Activated T-helper 9 cell treated with anti-CD3 and anti-CD28 coated beads, Interleukin-2, amount 50 U/mL, for 16 hours (primary cell): ENCODE data around the gene ERGIC1.
"Not testable (repeated sequence)": the region's sequence is repeated elsewhere in the genome, so short reads cannot be mapped to it uniquely, and the experiment has no call there.

Experiments
- DNase-seq: peaks from one replicate; pipeline ENCODE4 v3.0.0-alpha.2; 2020; ENCODE audit warnings: low read depth

Gene ERGIC1

DNA sequence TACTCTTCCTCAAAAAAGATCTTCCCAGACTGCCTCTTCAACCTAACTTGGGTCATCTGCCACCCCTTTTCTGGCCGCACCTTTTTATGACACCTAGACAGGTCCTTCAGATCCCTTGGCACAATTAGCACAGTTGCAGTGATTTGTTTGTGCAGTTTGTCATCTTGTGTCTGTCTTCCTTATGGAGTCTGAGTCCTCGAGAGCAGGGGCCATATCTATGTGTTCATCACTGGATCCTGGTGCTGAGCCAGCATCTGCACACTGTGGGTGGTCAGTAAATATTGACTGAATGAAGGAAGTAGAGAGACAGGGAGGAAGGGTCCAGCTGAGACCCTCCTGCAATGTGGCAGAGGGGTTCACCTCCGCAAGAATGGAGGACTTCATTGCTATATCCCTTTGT lies 14.4 kb downstream of the ERGIC1 start:
- DNase-seq, result no peak

DNA sequence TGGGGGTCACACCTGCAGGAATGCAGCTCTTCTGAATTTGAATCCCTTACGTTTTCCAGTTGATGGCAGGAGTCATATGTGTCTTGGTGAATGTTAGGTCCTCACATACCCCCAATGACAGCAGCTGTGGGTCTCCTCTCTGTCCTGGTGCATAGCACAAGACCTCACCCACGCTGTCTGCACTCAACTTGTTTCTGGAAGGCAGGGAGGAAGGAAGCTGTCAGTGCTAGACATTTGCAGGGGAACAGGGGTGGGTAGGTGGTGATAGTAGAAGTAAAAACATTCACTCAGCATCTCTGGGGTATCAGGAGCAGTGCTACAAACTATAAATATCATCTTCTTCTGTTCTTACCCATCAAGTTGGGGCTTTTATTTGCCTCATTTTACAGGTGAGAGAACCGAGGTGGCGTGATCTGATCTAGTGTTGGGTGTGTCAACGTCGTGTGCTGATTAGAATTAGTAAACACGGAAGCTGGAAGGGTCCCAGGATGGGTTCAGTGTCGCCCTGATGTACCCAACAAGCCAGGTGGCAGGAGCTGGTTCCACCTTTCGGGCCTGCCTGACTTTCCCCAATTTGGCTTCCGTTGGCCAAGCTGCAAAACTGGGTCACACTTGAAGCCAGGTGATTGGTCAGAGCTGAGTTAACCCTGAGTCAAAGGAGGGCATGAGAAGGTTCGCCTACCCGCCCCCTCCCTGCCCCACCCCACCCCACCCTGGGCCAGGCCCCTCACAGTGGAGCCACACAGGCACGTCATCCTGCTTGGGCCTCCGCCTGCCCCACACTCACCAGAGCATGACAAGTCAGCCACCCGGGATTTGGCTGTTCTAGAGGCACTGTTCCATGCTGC lies 15.8 kb downstream of the ERGIC1 start:
- DNase-seq, result no peak

DNA sequence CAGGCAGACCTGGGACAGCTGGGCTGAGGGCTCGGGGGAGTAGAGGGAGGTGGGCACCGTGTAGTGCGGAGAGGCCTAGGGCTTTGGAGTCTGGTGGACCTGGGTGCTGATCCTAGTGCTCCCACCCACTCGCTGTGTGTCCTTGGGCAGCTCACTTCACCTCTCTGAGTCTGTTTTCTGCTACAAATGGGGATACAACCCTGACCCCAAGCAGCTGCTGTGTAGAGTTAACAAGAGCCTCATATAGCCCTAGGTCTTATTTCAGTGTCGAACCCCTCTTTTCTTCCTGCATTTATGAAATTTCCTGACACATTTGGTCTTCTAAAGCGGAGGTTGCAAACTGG lies 16.4 kb downstream of the ERGIC1 start:
- DNase-seq, result no peak

DNA sequence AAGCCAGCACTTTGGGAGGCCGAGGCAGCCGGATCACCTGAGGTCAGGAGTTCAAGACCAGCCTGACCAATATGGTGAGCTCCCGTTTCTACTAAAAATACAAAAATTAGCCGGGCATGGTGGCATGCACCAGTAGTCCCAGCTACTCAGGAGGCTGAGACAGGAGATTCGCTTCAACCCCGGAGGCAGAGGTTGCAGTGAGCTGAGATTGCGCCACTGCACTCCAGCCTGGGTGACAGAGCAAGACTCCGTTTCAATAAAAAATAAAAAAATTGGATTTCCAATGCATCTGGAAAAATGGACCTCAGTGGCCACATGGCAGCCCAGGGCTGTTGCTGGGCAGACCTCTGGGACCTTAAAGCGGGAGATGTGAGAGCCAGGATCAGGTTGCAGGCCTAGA lies 17.2 kb downstream of the ERGIC1 start:
- DNase-seq, result not testable (repeated sequence)

DNA sequence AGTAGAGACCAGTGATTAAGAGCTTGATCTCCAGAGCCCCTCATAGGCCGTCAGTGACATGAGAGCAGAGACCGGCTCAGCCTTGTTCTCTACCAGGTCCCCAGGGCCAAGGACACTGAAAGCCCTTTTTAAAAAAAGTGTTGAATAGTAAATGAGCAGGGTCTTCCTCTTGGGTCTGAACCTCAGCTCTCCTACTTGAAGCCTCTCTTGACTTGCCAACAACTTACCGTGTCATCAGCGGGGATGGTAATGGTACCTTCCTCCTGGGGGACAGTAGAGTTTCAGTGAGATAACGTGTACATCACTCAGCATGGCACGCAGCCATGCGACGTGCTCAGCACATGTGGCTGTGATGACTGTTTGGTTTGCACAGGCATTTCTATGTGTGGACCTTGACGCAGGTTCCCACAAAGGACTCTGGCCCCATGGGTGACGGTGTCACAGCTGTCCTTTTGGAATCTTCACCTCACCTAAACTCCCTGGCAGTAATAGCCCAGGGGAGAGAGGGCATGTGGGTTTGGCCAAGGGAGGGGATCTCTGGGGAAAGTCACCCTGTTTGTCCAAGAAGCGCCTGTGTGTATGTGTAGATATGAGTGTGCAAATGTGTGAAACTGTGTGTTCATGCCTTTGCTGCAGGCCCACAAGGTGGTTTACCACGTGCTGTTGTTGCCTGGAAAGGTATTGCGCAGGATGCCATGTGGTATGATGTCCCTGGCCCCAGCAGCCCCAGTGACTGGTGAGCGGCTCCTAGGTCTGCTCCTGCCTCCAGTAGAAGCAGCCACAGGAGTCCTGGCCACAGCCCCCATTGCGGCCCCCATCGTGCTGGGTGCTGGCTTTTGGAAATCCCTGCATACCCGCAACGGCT lies 18.7 kb downstream of the ERGIC1 start:
- DNase-seq, result no peak

DNA sequence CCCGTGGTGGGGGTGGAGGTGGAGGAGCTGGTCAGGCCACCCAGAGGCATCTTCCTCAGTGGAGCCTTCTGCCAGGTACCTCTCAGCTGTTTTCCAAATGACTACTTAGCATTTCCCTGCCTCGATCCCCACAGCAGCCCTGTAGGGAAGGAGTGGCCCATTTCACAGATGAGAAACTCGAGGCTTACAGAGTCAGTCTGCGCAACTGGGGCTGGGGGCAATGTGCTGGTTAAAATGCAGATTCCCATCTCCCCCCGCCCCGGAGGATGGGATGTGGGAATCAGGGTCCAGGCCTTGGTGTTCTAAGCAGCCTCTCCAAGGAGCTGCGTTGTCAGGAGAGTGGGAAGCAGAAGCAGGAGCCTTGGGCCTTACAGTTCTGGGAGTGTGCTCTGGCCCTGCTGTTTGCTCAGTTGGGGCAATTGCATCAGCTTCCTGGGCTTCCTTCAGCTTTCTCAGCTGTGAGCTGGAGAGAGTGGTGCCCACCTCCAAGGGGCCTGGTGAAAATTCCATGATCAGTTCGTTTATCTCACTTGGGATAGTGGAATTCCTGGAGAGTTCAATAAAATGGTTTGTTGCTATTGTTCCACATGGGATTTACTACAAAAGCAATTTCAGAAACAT lies 19.4 kb downstream of the ERGIC1 start:
- no peak for DNase-seq

DNA sequence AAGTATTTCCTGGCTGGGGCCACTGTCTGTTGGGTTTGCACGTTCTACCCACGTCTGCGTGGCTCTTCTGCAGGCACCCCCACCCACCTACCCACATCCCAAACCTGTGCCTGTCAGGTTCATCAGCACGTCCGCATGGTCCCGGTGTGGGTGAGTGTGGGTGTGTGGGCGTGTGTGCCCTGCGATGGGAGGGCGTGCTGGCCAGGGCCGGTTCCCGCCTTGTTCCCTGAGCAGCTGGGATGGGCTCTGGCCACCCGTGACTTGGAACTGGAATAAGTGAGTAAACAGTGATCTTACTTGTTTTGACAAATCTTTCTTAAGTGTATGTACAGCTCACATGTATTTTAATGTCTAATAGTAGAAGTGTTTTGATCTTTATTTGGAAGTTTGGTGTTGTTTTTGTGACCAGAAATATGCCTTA lies 20.4 kb downstream of the ERGIC1 start:
- DNase-seq, result no peak

DNA sequence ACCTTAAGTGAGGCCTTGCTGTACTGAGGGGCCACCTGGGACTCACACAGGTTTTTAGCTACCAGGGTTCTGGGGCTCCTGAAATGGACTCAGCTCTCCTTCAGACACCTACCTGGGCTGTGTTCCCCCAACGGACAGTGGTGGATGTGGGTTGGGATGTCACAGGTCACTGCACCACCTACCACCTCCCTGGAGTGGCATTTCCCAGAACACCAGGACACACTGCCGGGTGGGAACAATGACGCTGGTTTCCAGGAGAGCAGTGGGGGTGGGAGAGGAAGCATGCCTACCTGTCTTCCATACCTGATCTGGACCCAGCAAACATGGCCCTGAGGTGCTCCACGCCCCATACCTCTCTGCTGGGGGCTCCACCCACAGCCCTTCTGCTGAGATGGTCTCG lies 20.9 kb downstream of the ERGIC1 start:
- DNase-seq, result no peak

DNA sequence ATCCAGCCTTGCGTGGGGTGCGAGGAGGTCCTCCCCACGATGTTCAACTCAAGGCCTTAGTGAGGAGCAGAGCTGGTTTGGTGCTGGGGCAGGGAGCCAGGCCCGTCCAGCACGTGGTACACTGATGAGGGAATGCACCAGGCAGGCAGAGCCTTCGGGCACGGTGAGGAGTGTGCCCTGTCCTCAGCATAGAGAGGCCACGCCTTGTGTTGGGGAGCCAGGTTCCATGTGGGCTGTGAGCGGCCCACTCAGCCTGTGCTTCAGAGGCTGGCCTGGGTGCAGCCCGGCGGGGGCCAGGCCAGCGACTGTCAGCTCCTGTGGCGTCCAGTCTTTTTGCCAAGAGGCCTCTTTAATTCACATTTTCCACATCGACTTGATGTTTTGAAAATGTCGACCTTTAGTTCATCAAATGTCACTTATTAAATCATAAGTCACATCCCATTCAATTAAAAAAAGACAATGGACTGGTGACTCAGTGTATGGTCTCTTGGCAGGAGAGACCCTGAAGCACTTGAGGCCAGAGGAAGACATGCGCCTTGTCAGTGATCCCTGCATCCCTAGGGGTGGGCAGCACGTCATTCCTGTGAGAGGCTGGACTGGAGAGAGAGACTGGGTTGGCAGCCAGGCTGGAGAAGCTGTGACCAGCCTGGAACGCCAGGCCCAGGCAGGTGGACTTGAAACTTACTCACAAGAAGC lies 21.7 kb downstream of the ERGIC1 start:
- no peak for DNase-seq

DNA sequence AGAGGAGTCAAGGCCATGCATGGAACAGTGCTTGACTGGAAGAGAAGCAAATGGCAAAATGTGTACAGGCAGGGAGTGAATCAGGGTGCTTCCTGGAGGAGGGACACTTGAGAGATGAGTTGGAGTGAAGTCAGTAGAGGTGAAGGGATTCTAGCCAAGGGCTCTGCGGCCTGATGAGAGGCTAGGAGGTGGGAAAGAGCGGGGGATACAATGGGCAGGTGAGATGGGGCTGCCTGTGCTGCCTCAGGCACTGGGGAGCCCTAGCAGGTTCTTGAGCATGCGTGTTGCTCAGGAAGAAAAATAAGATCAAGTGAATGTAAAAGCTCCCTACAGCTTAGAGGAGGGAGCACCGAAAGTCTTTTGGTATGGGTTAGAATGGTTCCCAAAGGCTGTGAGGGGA lies 22.3 kb downstream of the ERGIC1 start:
- DNase-seq, result no peak

DNA sequence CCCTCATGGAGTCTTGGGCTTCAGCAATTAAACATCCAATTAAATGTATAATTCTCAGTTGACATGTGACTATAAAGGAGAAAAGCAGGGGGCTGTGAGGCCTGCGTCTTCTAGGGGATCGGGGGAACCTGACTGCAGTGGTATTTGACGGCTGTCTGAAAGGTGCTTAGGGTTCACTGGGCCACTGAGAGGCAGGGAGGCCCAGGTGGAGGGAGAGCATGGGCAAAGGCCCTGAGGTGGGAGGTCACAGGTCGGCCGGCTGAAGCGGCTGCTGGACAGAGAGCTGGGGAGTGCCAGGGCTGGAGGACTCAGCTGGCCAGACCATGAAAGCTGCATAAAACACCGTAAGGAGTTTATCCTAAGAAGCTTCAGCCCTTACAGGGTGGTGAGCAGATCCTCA lies 23.9 kb downstream of the ERGIC1 start:
- no peak for DNase-seq

DNA sequence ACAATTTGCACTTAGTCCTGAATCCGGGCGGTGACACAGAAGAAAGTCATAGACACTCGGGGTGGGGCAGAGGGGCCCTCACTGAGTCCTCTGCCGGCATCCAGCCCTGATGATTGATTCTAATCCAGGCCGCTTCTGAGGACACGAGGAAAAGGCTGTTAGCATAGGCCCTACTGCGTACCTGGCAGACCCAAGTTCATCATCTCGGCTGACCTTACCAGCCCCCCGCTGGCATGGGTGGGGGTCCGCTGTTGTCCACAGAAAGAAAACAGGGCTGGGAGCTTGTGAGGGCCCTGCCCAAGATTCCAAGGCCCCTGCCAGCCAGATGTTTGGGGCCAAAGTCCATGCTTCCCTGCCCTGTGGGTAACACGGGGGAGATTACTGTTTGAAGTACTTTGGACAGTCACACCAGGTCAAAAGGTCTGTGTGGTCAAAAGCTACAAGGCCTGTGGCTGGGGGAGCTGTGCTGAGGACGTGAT lies 24.5 kb downstream of the ERGIC1 start:
- no peak for DNase-seq

DNA sequence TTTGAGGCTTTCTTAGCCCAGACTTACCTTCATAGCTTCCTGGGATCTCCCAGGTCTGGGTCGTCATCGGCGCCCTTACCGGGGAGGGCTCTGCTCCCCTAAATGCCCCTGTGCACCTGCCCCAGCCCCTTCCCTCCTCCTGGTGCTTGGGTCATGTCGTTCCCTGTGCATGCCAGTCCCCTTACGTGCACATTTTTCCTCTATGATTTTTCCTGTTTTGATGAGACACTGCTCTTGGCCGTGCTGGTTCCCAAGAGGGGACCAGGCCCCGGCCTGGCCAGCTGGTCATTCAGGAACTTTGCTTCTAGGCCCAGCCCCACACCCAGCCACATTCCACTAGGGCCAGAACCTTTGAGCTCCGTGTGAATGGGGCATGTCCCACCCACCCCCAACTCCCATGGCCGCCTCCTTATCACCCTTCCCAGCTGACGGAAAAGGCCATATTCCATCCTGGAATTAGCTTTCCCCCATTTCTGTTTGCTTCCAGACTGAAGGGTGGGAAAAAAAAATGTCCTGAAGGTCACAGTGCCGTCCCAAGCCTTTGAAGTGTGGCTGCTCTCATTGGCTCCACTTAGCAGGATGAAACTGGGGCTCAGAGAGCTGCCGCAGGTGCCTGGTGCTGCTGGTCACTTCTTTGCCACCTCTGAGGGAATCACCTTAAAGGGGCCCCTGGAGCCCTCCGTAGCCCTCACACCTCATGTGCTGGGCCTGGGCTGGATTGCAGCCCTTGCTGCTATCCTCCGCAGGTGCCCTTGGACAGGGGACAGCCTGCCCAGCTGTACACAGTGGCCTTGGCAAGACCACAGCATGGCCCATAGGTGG lies 25.1 kb downstream of the ERGIC1 start:
- DNase-seq, result no peak

DNA sequence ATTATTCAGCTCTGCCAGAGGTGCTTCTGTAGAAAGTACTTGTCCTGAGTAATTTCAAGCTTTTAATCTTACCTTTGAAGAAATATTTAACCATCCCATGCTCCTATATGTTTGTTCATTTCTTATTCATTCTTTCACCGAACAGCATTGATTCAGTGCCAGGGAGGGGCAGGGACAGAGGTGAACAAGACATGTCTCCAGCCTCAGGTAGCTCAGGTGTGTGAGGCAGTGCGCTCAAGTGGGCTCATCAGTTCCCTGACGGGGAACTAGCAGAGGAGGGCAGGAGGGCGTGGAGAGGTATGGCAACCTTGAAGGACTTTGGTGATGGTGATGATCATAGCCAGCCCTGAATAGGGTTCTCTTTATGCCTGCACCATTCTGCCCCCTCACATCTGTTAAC lies 25.9 kb downstream of the ERGIC1 start:
- no peak for DNase-seq

DNA sequence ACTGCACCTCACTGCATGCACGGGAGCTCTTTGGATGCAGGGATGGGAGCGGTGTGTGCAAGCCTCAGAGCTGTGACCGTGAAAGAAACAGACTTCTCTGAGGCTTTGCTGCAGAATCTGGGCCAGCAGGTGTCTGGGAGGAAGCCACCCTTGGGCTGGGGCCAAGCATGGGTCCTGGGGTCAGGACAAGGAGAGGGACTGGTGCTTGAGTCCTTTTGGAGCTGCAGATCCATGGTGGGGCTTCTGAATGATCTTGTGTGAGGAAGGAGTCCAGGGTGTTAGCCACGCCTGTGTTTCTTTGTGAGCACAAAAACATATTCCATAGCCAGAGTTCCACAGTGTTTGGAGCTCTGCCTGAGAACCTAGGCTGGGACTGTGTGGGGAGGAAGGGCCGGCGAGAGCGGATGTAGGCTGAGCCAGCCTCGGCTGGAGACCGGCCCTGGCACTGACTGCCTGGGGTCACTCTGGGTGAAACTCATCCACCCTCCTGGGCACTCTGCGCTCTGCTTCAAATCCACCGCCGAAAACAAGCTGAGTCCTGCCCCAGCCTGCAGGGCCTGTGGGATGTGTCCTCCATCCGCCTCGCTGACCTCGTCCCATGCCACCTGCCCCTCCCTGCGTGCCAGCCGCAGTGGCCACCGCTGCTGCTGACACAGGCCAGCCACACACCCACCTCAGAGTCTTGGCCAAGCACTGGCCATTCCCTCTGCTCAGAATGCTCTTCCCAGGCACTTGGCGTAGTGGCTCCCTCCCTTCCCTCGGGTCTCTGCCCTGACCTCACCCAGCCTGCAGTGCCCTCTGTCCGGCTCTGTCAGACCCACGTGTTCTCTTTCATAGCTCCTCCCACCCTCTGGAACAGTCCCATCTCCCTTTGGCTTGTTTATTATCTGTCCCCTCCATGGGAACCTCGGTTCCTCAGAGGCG lies 26.7 kb downstream of the ERGIC1 start:
- no peak for DNase-seq

DNA sequence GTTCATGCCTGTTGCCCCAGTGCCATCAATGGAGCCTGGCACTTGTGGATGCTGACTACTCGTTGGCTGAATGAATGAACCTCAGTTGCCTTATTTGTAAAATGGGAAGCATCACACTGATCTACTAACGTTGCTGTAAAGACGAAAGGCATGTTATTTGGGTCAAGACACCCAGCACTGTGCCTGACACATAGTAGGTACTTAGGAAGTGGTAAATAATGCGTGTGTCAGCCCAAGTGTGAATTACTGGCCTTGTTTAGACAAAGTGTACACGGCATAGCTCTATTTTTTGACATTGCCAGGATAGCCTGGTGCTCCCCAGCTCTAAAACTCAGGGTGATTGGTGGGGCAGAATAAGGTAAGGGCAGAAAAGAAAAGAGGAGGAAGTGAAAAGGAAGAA lies 27.4 kb downstream of the ERGIC1 start:
- DNase-seq, result no peak

DNA sequence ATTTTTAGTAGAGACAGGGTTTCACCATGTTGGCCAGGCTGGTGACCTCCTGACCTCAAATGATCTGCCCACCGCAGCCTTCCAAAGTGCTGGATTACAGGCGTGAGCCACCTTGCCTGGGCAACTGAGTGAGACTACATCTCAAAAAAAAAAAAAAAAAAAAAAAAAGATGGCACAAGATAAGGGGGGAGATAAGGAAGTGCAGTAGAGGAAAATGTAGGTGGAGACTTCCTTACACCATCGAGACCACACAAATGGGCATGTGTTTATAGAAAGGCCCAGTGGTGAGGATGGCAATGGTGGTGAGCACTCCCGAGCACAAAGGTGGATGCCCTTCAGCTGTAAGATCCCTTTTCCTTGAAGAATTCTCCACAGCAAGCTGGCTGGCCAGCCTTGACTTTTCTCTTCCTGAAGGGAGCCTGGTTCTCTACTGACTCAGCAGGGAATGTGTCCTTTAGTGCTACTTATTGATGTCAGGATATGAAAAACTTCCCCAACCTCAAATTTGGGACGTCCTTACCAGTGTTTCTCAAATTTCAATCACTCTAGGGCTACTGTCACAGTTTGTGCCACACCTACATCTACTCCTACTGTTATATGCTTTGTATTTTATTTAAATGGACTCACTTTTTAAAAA lies 28.2 kb downstream of the ERGIC1 start:
- no peak for DNase-seq

DNA sequence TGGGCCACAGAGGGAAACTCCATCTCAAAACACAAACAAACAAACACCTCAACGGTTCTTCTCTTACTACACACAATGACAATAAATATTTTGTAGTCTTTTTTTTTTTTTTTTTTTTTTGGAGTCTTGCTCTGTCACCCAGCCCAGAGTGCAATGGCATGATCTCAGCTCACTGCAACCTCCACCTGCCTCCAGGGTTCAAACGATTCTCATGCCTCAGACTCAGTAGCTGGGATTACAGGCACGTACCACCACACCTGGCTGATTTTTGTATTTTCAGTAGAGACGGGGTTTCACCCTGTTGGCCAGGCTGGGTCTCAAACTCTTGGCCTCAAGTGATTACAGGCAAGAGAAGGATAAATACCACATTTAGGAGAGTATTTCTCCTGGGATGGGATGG lies 30.1 kb downstream of the ERGIC1 start:
- DNase-seq, result not testable (repeated sequence)

DNA sequence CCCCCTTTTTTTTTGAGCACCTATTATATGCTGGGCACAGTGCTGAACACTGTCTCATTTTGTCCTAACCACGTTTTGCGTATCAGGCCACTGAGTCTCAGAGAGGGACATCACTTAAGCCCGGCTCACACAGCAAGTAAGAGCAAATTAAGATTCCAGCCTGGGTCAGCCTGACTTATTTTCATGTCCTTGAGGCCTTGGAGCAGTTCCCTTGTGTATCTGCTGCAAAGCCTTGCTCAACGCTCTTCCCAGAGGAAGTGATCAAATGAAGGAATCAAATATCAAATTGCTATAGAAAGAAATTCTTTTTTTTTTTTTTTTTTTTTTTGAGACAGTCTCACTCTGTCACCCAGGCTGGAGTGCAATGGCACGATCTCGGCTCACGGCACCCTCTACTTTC lies 30.7 kb downstream of the ERGIC1 start:
- no peak for DNase-seq

DNA sequence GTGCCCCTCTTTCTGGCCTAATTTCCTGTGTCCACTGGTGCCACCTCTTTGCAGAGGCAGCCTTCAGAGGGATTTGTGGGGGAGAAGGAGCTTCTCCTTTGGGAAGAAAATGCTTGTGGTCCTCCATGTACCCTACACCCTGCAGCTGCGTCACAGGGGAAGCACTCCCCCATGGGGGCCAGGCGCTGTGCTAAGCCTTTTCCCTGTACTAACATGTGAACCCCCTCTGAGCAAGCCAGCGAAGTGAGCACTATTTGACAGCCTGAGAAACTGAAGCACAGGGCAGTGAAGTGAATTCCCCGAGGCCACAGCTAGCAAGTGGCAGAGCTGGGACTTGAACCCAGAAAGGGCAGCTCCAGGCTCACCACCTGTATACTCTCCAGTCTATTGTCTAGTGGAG lies 32.3 kb downstream of the ERGIC1 start:
- DNase-seq, result no peak
